Activated T-cell treated with anti-CD3 and anti-CD28 coated beads, Interleukin-2, amount 50 U/mL, for 1 hour (primary cell): Measurements from ENCODE around the gene SPEG.

Experiments used
- DNase-seq: peaks from one replicate; pipeline ENCODE4 v3.0.0-alpha.2; 2020

SPEG gene

GRCh38 chr2:219499555-219499954 is 64.9 kb downstream of the SPEG start:
- no peak for DNase-seq

GRCh38 chr2:219500135-219500534 is 65.5 kb downstream of the SPEG start:
- DNase-seq: no peak

- DNase-seq: no peak
These were observed 67.2 kb downstream of the SPEG start for GRCh38 chr2:219501849-219502248.

- no peak for DNase-seq
These were observed 68.0 kb downstream of the SPEG start for GRCh38 chr2:219502618-219503017.

- no peak for DNase-seq
These were observed 70.9 kb downstream of the SPEG start for GRCh38 chr2:219505585-219505984.

GRCh38 chr2:219506153-219506801 is 71.6 kb downstream of the SPEG start:
- DNase-seq: no peak

- DNase-seq: no peak
These were observed 72.3 kb downstream of the SPEG start for GRCh38 chr2:219506802-219507526.

- DNase-seq: no peak
These were observed 73.2 kb downstream of the SPEG start for GRCh38 chr2:219507581-219508443.

GRCh38 chr2:219508444-219508734 is 73.7 kb downstream of the SPEG start:
- DNase-seq: no peak

- no peak for DNase-seq
These were observed 74.5 kb downstream of the SPEG start for GRCh38 chr2:219508971-219509779.

- DNase-seq: peak; percentile 61
These were observed 75.3 kb downstream of the SPEG start for GRCh38 chr2:219509780-219510511.

GRCh38 chr2:219510512-219511135 is 76.0 kb downstream of the SPEG start:
- DNase-seq: no peak

GRCh38 chr2:219511547-219512325 is 77.1 kb downstream of the SPEG start:
- no peak for DNase-seq

GRCh38 chr2:219512524-219513216 is 78.0 kb downstream of the SPEG start:
- DNase-seq: no peak

- DNase-seq: no peak
These were observed 79.1 kb downstream of the SPEG start for GRCh38 chr2:219513787-219514186.

- DNase-seq: no peak
These were observed 79.6 kb downstream of the SPEG start, which contains the start of gene ASIC4 for GRCh38 chr2:219514196-219514761. Gene ASIC4 (plus strand): TSS chr2:219514482. CDS start chr2:219514725, 243 bp downstream.

GRCh38 chr2:219514836-219515235 is 80.2 kb downstream of the SPEG start:
- no peak for DNase-seq

GRCh38 chr2:219515874-219516629 is 81.4 kb downstream of the SPEG start:
- DNase-seq: no peak

GRCh38 chr2:219516888-219517287 is 82.2 kb downstream of the SPEG start:
- no peak for DNase-seq
